H1 (cell line): Measurements from ENCODE around the gene CELA1. TPM values are rescaled to one million over a fixed set of nuclear protein-coding genes. Genes with fewer than 3 reads are reported as not detected.
A peak's percentile ranks its signal among the peaks of the same experiment; 100 is the strongest.

Experiments
- BCL11A ChIP-seq, 2 experiments: IDR thresholded peaks; one replicate each; pipeline ENCODE4 v1.6.1; 2011; ENCODE audit warnings: low read depth in 2 of 2, low read length in 2 of 2, mild to moderate bottlenecking in 2 of 2
- CBX5 ChIP-seq: fragments of 300-800, 300-1000 bp; sonication (generic); IDR thresholded peaks from 2 replicates; pipeline ENCODE4 v1.7.1; 2016; ENCODE audit warnings: antibody characterized with exemption, low read length, low read depth
- CEBPB ChIP-seq: IDR thresholded peaks from 2 replicates; pipeline ENCODE4 v1.6.1; 2012; ENCODE audit warnings: low read depth, low read length
- CREB1 ChIP-seq: IDR thresholded peaks from 2 replicates; pipeline ENCODE4 v1.6.1; 2012; ENCODE audit warnings: inconsistent platforms
- CTBP2 ChIP-seq: IDR thresholded peaks from 2 replicates; pipeline ENCODE4 v1.7.0; 2011; ENCODE audit warnings: borderline replicate concordance, mild to moderate bottlenecking, moderate library complexity, mixed read lengths, low read length; ENCODE audit not compliant: insufficient read depth, insufficient read length
- EGR1 ChIP-seq: IDR thresholded peaks from 2 replicates; pipeline ENCODE4 v1.6.1; 2011; ENCODE audit warnings: low read depth, low read length, borderline replicate concordance
- EP300 ChIP-seq, 2 experiments: IDR thresholded peaks; 1 replicate in 1 of 2; 2 replicates in 1 of 2; pipeline ENCODE4 v1.6.1; 2011 to 2012; ENCODE audit warnings: low read depth in 2 of 2, low read length in 2 of 2, mild to moderate bottlenecking in 2 of 2, borderline replicate concordance in 1 of 2, inconsistent platforms in 1 of 2, moderate library complexity in 1 of 2
- FOSL1 ChIP-seq: IDR thresholded peaks from 2 replicates; pipeline ENCODE4 v1.6.1; 2011; ENCODE audit warnings: mild to moderate bottlenecking, low read depth, low read length, moderate library complexity; ENCODE audit not compliant: insufficient read depth
- JUND ChIP-seq: IDR thresholded peaks from 2 replicates; pipeline ENCODE4 v1.6.1; 2011; ENCODE audit warnings: mild to moderate bottlenecking, improper control_type of control experiment, low read length
- KDM1A ChIP-seq: fragments of 200-600, 300-600 bp; sonication (generic); IDR thresholded peaks from 2 replicates; pipeline ENCODE4 v1.7.1; 2016; ENCODE audit warnings: mild to moderate bottlenecking, low read length, borderline replicate concordance
- NRF1 ChIP-seq: IDR thresholded peaks from 2 replicates; pipeline ENCODE4 v1.6.1; 2011; ENCODE audit warnings: mild to moderate bottlenecking, low read depth, low read length, improper control_type of control experiment
- POU5F1 ChIP-seq: IDR thresholded peaks from 2 replicates; pipeline ENCODE4 v1.6.1; 2011; ENCODE audit warnings: low read depth, mild to moderate bottlenecking, low read length, moderate library complexity
- RFX5 ChIP-seq: IDR thresholded peaks from 2 replicates; pipeline ENCODE4 v1.6.1; 2011; ENCODE audit warnings: low read depth, low read length, improper control_type of control experiment, borderline replicate concordance
- RNF2 ChIP-seq: fragments of 200-900, 300-1000 bp; sonication (generic); IDR thresholded peaks from 2 replicates; pipeline ENCODE4 v1.7.1; 2016; ENCODE audit warnings: borderline replicate concordance, low read depth, mild to moderate bottlenecking, antibody characterized with exemption, low read length; ENCODE audit not compliant: poor library complexity, severe bottlenecking; ENCODE audit errors: missing control alignments
- SIX5 ChIP-seq: IDR thresholded peaks from 2 replicates; pipeline ENCODE4 v1.6.1; 2011; ENCODE audit warnings: mild to moderate bottlenecking, low read depth, low read length
- SP2 ChIP-seq: IDR thresholded peaks from 2 replicates; pipeline ENCODE4 v1.6.1; 2012; ENCODE audit warnings: mild to moderate bottlenecking, low read length, inconsistent platforms
- SP4 ChIP-seq: IDR thresholded peaks from 2 replicates; pipeline ENCODE4 v1.6.1; 2012; ENCODE audit warnings: low read length, inconsistent platforms
- SUZ12 ChIP-seq: fragments of 200-600 bp; sonication (generic); IDR thresholded peaks from 2 replicates; pipeline ENCODE4 v1.6.1; 2012; ENCODE audit warnings: mild to moderate bottlenecking, inconsistent platforms, low read length, moderate library complexity, mixed read lengths
- TAF7 ChIP-seq: optimal IDR thresholded peaks from 2 replicates; pipeline ENCODE3; 2011; ENCODE audit warnings: low read depth, mild to moderate bottlenecking, inconsistent platforms, low read length, moderate library complexity, borderline replicate concordance
- ZNF274 ChIP-seq: IDR thresholded peaks from 2 replicates; pipeline ENCODE4 v1.7.0; 2012; ENCODE audit warnings: low read length, borderline replicate concordance; ENCODE audit errors: extremely low read depth
- polyA plus RNA-seq, 7 experiments: library from polyadenylated mRNA; depleted of rRNA in 3 of 7; stranded (reverse) in 5 of 7; unstranded in 2 of 7; fragments of >200 nt in 5 of 7; fragments of 200-250 nt in 2 of 7; gene quantifications; 1 replicate in 5 of 7; 2 replicates in 1 of 7; 4 replicates in 1 of 7; pipeline versions ENCODE4 v1.2.1 to v1.2.3, GENCODE V29; 2011 to 2013; ENCODE audit warnings: missing spikeins in 2 of 7, mixed read lengths in 2 of 7
- total RNA-seq: library from RNA; stranded (reverse); fragmentation: NEBNext Ultra II Directional; extraction: Animal tissue kit (Norgen Biotek cat#: 25700); gene quantifications from 2 replicates; pipeline ENCODE4 v1.2.1, GENCODE V29; 2021
- TF ChIP-seq, protein P1 (sequence below), 3 experiments: IDR thresholded peaks; 1 replicate in 2 of 3; 2 replicates in 1 of 3; pipeline versions ENCODE4 v1.5.1 to v1.6.1; 2011; ENCODE audit warnings: low read length in 3 of 3, mild to moderate bottlenecking in 3 of 3, inconsistent platforms in 2 of 3, low read depth in 1 of 3, moderate library complexity in 1 of 3; ENCODE audit not compliant: insufficient read depth in 1 of 3; ENCODE audit errors: control extremely low read depth in 1 of 3
- TF ChIP-seq, protein P2 (sequence below): IDR thresholded peaks from 2 replicates; pipeline ENCODE4 v1.6.1; 2012; ENCODE audit warnings: inconsistent platforms

CELA1 gene
- total and polyA plus RNA-seq, 2 of the 8 experiments (the other 6 are each of a cell fraction or from before 2014, with no cell fraction given) = 0.09 TPM; not detected in 1

DNA sequence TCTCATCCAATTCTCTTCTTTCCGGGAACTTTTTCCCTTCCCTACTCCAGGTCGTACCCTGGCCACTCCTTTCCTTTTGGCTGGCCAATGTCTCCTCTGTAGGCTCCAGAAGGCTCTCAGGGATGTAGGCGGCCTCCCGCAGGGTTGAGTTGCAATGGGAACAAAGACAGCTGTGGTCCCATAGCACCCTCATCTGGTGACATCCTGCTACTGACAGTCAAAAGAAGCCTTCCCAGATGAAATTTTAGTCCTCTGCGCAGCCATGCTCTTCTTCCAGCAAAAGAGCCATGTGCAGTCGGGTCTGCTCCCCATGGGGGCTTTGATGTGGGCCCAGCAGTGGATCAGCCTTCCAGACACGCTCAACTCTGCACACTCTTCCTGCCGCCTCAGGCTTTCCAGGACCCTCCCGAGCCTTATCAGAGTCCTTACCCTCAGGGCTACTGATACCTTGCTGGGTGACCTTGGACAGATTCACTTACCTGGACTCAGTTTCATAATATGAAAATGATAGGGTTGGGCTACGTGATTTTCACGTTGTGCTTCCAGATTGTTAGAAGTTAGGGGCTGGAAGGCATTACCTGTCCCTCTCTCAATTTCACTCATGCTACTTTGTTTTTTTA lies 5.5 kb upstream of the CELA1 start (continued):
- TF ChIP-seq EP300 (IDR thresholded peaks at IDR 0.05; ENCODE audit: borderline replicate concordance in 1 of 2, low read depth in 2 of 2, low read length in 2 of 2) (no peak), CBX5 (no peak), SP2 (no peak), JUND (no peak), KDM1A (no peak), BCL11A (IDR thresholded peaks at IDR 0.05; ENCODE audit: low read depth in 2 of 2, low read length in 2 of 2) (no peak), SUZ12 (no peak), TAF7 (peak; percentile 28), SIX5 (no peak), RFX5 (no peak), CTBP2 (no peak), SP4 (0 out of 2 replicates have a peak, but pooled peaks have one; percentile 34), CEBPB (0 out of 2 replicates have a peak, but pooled peaks have one; percentile 2), RNF2 (no peak), ZNF274 (no peak), EGR1 (0 out of 2 replicates have a peak, but pooled peaks have one; percentile 8), POU5F1 (no peak), CREB1 (no peak), NRF1 (no peak), FOSL1 (no peak)
- TF ChIP-seq, protein P1, sequence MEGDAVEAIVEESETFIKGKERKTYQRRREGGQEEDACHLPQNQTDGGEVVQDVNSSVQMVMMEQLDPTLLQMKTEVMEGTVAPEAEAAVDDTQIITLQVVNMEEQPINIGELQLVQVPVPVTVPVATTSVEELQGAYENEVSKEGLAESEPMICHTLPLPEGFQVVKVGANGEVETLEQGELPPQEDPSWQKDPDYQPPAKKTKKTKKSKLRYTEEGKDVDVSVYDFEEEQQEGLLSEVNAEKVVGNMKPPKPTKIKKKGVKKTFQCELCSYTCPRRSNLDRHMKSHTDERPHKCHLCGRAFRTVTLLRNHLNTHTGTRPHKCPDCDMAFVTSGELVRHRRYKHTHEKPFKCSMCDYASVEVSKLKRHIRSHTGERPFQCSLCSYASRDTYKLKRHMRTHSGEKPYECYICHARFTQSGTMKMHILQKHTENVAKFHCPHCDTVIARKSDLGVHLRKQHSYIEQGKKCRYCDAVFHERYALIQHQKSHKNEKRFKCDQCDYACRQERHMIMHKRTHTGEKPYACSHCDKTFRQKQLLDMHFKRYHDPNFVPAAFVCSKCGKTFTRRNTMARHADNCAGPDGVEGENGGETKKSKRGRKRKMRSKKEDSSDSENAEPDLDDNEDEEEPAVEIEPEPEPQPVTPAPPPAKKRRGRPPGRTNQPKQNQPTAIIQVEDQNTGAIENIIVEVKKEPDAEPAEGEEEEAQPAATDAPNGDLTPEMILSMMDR (IDR thresholded peaks at IDR 0.05; ENCODE audit: control extremely low read depth in 1 of 3, insufficient read depth in 1 of 3, low read depth in 1 of 3, low read length in 3 of 3) = peak; percentile 67 to 92 (median 79)
- TF ChIP-seq, protein P2, sequence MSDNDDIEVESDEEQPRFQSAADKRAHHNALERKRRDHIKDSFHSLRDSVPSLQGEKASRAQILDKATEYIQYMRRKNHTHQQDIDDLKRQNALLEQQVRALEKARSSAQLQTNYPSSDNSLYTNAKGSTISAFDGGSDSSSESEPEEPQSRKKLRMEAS = peak; percentile 22; the same call in 1 of the 2 replicates
